ENCODE results near the gene SLC6A18.
A peak's percentile ranks its signal among the peaks of the same experiment; 100 is the strongest.

Gene SLC6A18

GRCh38 chr5:1203968-1204692 lies 21.1 kb upstream of the SLC6A18 start:
- Histone ChIP-seq H3F3A (ENCODE audit: insufficient read depth, low read length) (no peaks in the 10 kb centered on the region), H3K27ac (ENCODE audit: low read length) (no peak overlapping the region), H3K9me2 (replicated peaks; ENCODE audit: insufficient read depth, low read length) (no peaks in the 10 kb centered on the region), H3K27me3 (replicated peaks; ENCODE audit: insufficient read depth, low read length) (peaks cover 22% of the 10 kb centered on the region), H3K36me3 (replicated peaks; ENCODE audit: insufficient read depth, low read length) (no peaks in the 10 kb centered on the region), H3K9me3 (replicated peaks; ENCODE audit: insufficient read depth, low read length) (no peaks in the 10 kb centered on the region), H3K4me3 (ENCODE audit: low read length) (no peak overlapping the region), H3K9ac (ENCODE audit: low read length) (no peak overlapping the region), H4K20me1 (ENCODE audit: insufficient read depth, low read length) (no peaks in the 10 kb centered on the region), H3K4me2 (ENCODE audit: low read depth, low read length) (no peak overlapping the region), H3K79me2 (ENCODE audit: low read length) (no peaks in the 10 kb centered on the region), H2AFZ (ENCODE audit: low read length) (no peak overlapping the region), H3K4me1 (ENCODE audit: low read length) (peaks cover 2% of the 10 kb centered on the region)
- TF ChIP-seq EZH2 (optimal IDR thresholded peaks at IDR 0.05; ENCODE audit: low read depth, low read length): no peak
- no peak for TF ChIP-seq CTCF (IDR thresholded peaks at IDR 0.05; ENCODE audit: low read length)
- TF ChIP-seq EZH2phosphoT487 (IDR thresholded peaks at IDR 0.05; ENCODE audit: low read length): no peak
- DNase-seq: no peak

- Histone ChIP-seq H3K9me3 (replicated peaks; ENCODE audit: insufficient read depth, low read length) (no peaks in the 10 kb centered on the region), H4K20me1 (ENCODE audit: insufficient read depth, low read length) (no peaks in the 10 kb centered on the region), H3K4me1 (ENCODE audit: low read length) (peaks cover 9% of the 10 kb centered on the region), H2AFZ (ENCODE audit: low read length) (no peak overlapping the region), H3K36me3 (replicated peaks; ENCODE audit: insufficient read depth, low read length) (no peaks in the 10 kb centered on the region), H3F3A (ENCODE audit: insufficient read depth, low read length) (no peaks in the 10 kb centered on the region), H3K27ac (ENCODE audit: low read length) (no peak overlapping the region), H3K79me2 (ENCODE audit: low read length) (no peaks in the 10 kb centered on the region), H3K9ac (ENCODE audit: low read length) (no peak overlapping the region), H3K9me2 (replicated peaks; ENCODE audit: insufficient read depth, low read length) (no peaks in the 10 kb centered on the region), H3K4me3 (ENCODE audit: low read length) (no peak overlapping the region), H3K4me2 (ENCODE audit: low read depth, low read length) (no peak overlapping the region), H3K27me3 (replicated peaks; ENCODE audit: insufficient read depth, low read length) (peaks cover 16% of the 10 kb centered on the region)
- peak; percentile 13; the same call in 1 of the 2 replicates for TF ChIP-seq CTCF (IDR thresholded peaks at IDR 0.05; ENCODE audit: low read length)
- no peak for TF ChIP-seq EZH2phosphoT487 (IDR thresholded peaks at IDR 0.05; ENCODE audit: low read length)
- DNase-seq: no peak
Measured at GRCh38 chr5:1204693-1205242, 20.4 kb upstream of the SLC6A18 start.

GRCh38 chr5:1205255-1206180 lies 19.7 kb upstream of the SLC6A18 start:
- Histone ChIP-seq H3K4me1 (ENCODE audit: low read length) (peaks cover 11% of the 10 kb centered on the region), H3K4me2 (ENCODE audit: low read depth, low read length) (no peak overlapping the region), H3K4me3 (ENCODE audit: low read length) (no peak overlapping the region), H3K79me2 (ENCODE audit: low read length) (no peaks in the 10 kb centered on the region), H3K9ac (ENCODE audit: low read length) (no peak overlapping the region), H3K9me2 (replicated peaks; ENCODE audit: insufficient read depth, low read length) (no peaks in the 10 kb centered on the region), H4K20me1 (ENCODE audit: insufficient read depth, low read length) (no peaks in the 10 kb centered on the region), H3K27ac (ENCODE audit: low read length) (no peak overlapping the region), H3F3A (ENCODE audit: insufficient read depth, low read length) (no peaks in the 10 kb centered on the region), H3K27me3 (replicated peaks; ENCODE audit: insufficient read depth, low read length) (peaks cover 8% of the 10 kb centered on the region), H3K36me3 (replicated peaks; ENCODE audit: insufficient read depth, low read length) (no peaks in the 10 kb centered on the region), H2AFZ (ENCODE audit: low read length) (no peak overlapping the region), H3K9me3 (replicated peaks; ENCODE audit: insufficient read depth, low read length) (no peaks in the 10 kb centered on the region)
- DNase-seq: no peak
- no peak for TF ChIP-seq EZH2phosphoT487 (IDR thresholded peaks at IDR 0.05; ENCODE audit: low read length)
- TF ChIP-seq CTCF (IDR thresholded peaks at IDR 0.05; ENCODE audit: low read length): no peak
- TF ChIP-seq EZH2 (optimal IDR thresholded peaks at IDR 0.05; ENCODE audit: low read depth, low read length): no peak
